IMR-90 (cell line): ENCODE measurements around the gene NBEAL1. TPM values are rescaled to one million over a fixed set of nuclear protein-coding genes. Genes with fewer than 3 reads are reported as not detected.

Source experiments
- ATAC-seq: fragments of 200-7000 bp; cut with Tn5 transposase; 2 replicates; pipeline ENCODE4 v1.9.1; 2020; ENCODE audit warnings: low read depth, mild to moderate bottlenecking, moderate library complexity
- BruUV-seq: library from RNA; stranded (reverse); fragments of 400-500 nt; replicated peaks from 2 replicates; lab custom pipeline; 2021; lab: Mats Ljungman, UMichigan
- CTCF ChIA-PET: fragments of 300-600 bp; formaldehyde crosslinking; extraction: SDS; loops from one replicate; lab custom pipeline; 2021; ENCODE audit warnings: antibody characterized with exemption; lab: Yijun Ruan, JAX
- POLR2A ChIA-PET: fragments of 300-600 bp; sonication (Branson Sonifier 250); formaldehyde crosslinking; loops from one replicate; lab custom pipeline; 2022; ENCODE audit warnings: antibody characterized with exemption; ENCODE audit not compliant: unreplicated experiment; lab: Charles Lee
- DNase-seq: peaks from one replicate; pipeline ENCODE4 v3.0.0; 2013
- H2AFZ ChIP-seq: replicated peaks from 2 replicates; pipeline ENCODE3; 2013; ENCODE audit warnings: low read length, mild to moderate bottlenecking; ENCODE audit not compliant: poor library complexity
- H2AK5ac ChIP-seq: 2 replicates; pipeline ENCODE4 v1.6.1; 2013; ENCODE audit warnings: low read depth, low read length, inconsistent platforms
- H2AK9ac ChIP-seq: replicated peaks from 2 replicates; pipeline ENCODE3; 2013; ENCODE audit warnings: mild to moderate bottlenecking, low read depth, low read length, moderate library complexity; ENCODE audit not compliant: poor library complexity
- H2BK120ac ChIP-seq: 2 replicates; pipeline ENCODE4 v1.6.1; 2013; ENCODE audit warnings: low read depth, low read length, inconsistent platforms
- H2BK15ac ChIP-seq: 3 replicates; pipeline ENCODE4 v1.6.1; 2013; ENCODE audit warnings: low read depth, low read length, inconsistent platforms
- H2BK20ac ChIP-seq: 2 replicates; pipeline ENCODE4 v1.6.1; 2013; ENCODE audit warnings: low read depth, mild to moderate bottlenecking, inconsistent platforms, low read length, moderate library complexity
- H2BK5ac ChIP-seq: 2 replicates; pipeline ENCODE4 v1.6.1; 2013; ENCODE audit warnings: mild to moderate bottlenecking, low read depth, low read length, inconsistent platforms; ENCODE audit not compliant: poor library complexity, severe bottlenecking
- H3K14ac ChIP-seq: replicated peaks from 2 replicates; pipeline ENCODE4 v1.6.1; 2013; ENCODE audit warnings: low read depth, low read length, inconsistent platforms
- H3K18ac ChIP-seq: 2 replicates; pipeline ENCODE4 v1.6.1; 2013; ENCODE audit warnings: low read depth, low read length, control low read depth
- H3K23ac ChIP-seq: 2 replicates; pipeline ENCODE4 v1.6.1; 2013; ENCODE audit warnings: low read depth, low read length, inconsistent platforms
- H3K27ac ChIP-seq: 2 replicates; pipeline ENCODE4 v1.5.1; 2013; ENCODE audit warnings: mild to moderate bottlenecking, control low read depth, low read length; ENCODE audit not compliant: insufficient read depth
- H3K27me3 ChIP-seq: 2 replicates; pipeline ENCODE4 v1.6.1; 2013; ENCODE audit warnings: low read length; ENCODE audit not compliant: control insufficient read depth, insufficient read depth
- H3K36me3 ChIP-seq: 2 replicates; pipeline ENCODE4 v1.6.1; 2013; ENCODE audit warnings: low read length, mixed read lengths; ENCODE audit not compliant: control insufficient read depth, insufficient read depth
- H3K4ac ChIP-seq: 2 replicates; pipeline ENCODE4 v1.6.1; 2013; ENCODE audit warnings: low read depth, low read length, inconsistent platforms
- H3K4me1 ChIP-seq: 2 replicates; pipeline ENCODE4 v1.6.1; 2013; ENCODE audit warnings: low read length, mixed read lengths; ENCODE audit not compliant: control insufficient read depth, insufficient read depth
- H3K4me2 ChIP-seq: 2 replicates; pipeline ENCODE4 v1.6.1; 2013; ENCODE audit warnings: low read depth, mild to moderate bottlenecking, control low read depth, low read length, moderate library complexity
- H3K4me3 ChIP-seq: 2 replicates; pipeline ENCODE4 v1.5.1; 2013; ENCODE audit warnings: low read depth, mild to moderate bottlenecking, control low read depth, low read length, moderate library complexity; ENCODE audit not compliant: insufficient read depth
- H3K56ac ChIP-seq: 2 replicates; pipeline ENCODE4 v1.6.1; 2013; ENCODE audit warnings: low read length, inconsistent platforms; ENCODE audit not compliant: insufficient read depth; ENCODE audit errors: extremely low read depth
- H3K79me1 ChIP-seq, 2 experiments: 2 replicates each; pipeline ENCODE4 v1.6.1; 2013; ENCODE audit warnings: low read length in 2 of 2, inconsistent platforms in 1 of 2, low read depth in 1 of 2
- H3K9ac ChIP-seq: 2 replicates; pipeline ENCODE4 v1.6.1; 2013; ENCODE audit warnings: low read depth, low read length, control low read depth
- H3K9me1 ChIP-seq: 2 replicates; pipeline ENCODE4 v1.6.1; 2013; ENCODE audit warnings: low read length, inconsistent platforms; ENCODE audit not compliant: insufficient read depth
- H3K9me3 ChIP-seq: 2 replicates; pipeline ENCODE4 v1.6.1; 2013; ENCODE audit warnings: low read length; ENCODE audit not compliant: control insufficient read depth, insufficient read depth
- H4K20me1 ChIP-seq: 2 replicates; pipeline ENCODE4 v1.6.1; 2013; ENCODE audit warnings: low read length, inconsistent platforms; ENCODE audit not compliant: insufficient read depth
- H4K5ac ChIP-seq: 2 replicates; pipeline ENCODE4 v1.6.1; 2013; ENCODE audit warnings: mild to moderate bottlenecking, low read depth, low read length, control low read depth
- H4K8ac ChIP-seq, 2 experiments: 2 replicates each; pipeline ENCODE4 v1.6.1; 2013; ENCODE audit warnings: low read depth in 2 of 2, low read length in 2 of 2, control low read depth in 1 of 2, inconsistent platforms in 1 of 2
- H4K91ac ChIP-seq: 2 replicates; pipeline ENCODE4 v1.6.1; 2013; ENCODE audit warnings: low read depth, low read length, inconsistent platforms; ENCODE audit not compliant: insufficient read depth
- CEBPB ChIP-seq: IDR thresholded peaks from 2 replicates; pipeline ENCODE4 v1.6.1; 2012; ENCODE audit warnings: low read depth, low read length, improper control_type of control experiment
- CHD1 ChIP-seq: IDR thresholded peaks from 2 replicates; pipeline ENCODE4 v1.6.1; 2012; ENCODE audit warnings: low read depth, low read length, improper control_type of control experiment
- CTCF ChIP-seq: conservative IDR thresholded peaks from 2 replicates; pipeline ENCODE4 v1.5.1; 2012; ENCODE audit warnings: mild to moderate bottlenecking, low read depth, low read length, improper control_type of control experiment
- FOS ChIP-seq: fragments of 150-350 bp; IDR thresholded peaks from 2 replicates; pipeline ENCODE4 v1.6.1; 2016; ENCODE audit warnings: low read depth, low read length
- MAFK ChIP-seq: IDR thresholded peaks from 2 replicates; pipeline ENCODE4 v1.6.1; 2012; ENCODE audit warnings: low read depth, low read length, improper control_type of control experiment
- NFE2L2 ChIP-seq: fragments of 150-350 bp; IDR thresholded peaks from 2 replicates; pipeline ENCODE4 v1.6.1; 2016; ENCODE audit warnings: low read depth, mild to moderate bottlenecking, low read length
- POLR2A ChIP-seq: IDR thresholded peaks from 2 replicates; pipeline ENCODE4 v1.6.1; 2012; ENCODE audit warnings: mild to moderate bottlenecking, low read depth, low read length
- RAD21 ChIP-seq: IDR thresholded peaks from 2 replicates; pipeline ENCODE4 v1.6.1; 2012; ENCODE audit warnings: low read length, improper control_type of control experiment
- RCOR1 ChIP-seq: IDR thresholded peaks from 2 replicates; pipeline ENCODE4 v1.6.1; 2012; ENCODE audit warnings: mild to moderate bottlenecking, low read length, improper control_type of control experiment; ENCODE audit not compliant: insufficient replicate concordance
- RFX5 ChIP-seq: IDR thresholded peaks from 2 replicates; pipeline ENCODE4 v1.8.0; 2012; ENCODE audit warnings: low read depth, mild to moderate bottlenecking, low read length, moderate library complexity
- SMC3 ChIP-seq: fragments of 150-350 bp; IDR thresholded peaks from 2 replicates; pipeline ENCODE4 v1.6.1; 2016; ENCODE audit warnings: low read depth, mild to moderate bottlenecking, antibody characterized with exemption, low read length, moderate library complexity
- WGBS, 2 experiments: methylation state at CpG; one replicate each; pipeline versions ENCODE4 v1.1.5 to v1.1.7; 2013; ENCODE audit warnings: missing lambda C conversion rate in 2 of 2; ENCODE audit not compliant: insufficient read length in 1 of 2; ENCODE audit errors: extremely low coverage in 2 of 2; 5-methylcytosine and 5-hydroxymethylcytosine counted together
- dilution Hi-C: fragments of 300-500 bp; cut with HindIII; formaldehyde crosslinking; loops from one replicate; pipeline ENCODE4 v1.14.3; 2018; ENCODE audit warnings: low sequenced_read_pairs; ENCODE audit not compliant: unreplicated experiment
- in situ Hi-C: fragments of 300-500 bp; cut with MboI; formaldehyde crosslinking; loops from 3 replicates; pipeline ENCODE4 v1.14.3; 2019; ENCODE audit warnings: low sequenced_read_pairs, inconsistent platforms, mixed read lengths
- intact Hi-C: fragments of 100-400 bp; cut with micrococcal nuclease; formaldehyde crosslinking; loops from 2 replicates; pipeline ENCODE4 v1.10.0; 2022
- polyA plus RNA-seq, 3 experiments: library from polyadenylated mRNA; depleted of rRNA; stranded (reverse); fragments of >200 nt; gene quantifications; 2 replicates each; pipeline ENCODE4 v1.2.3, GENCODE V29; 2012; ENCODE audit warnings: low replicate concordance in 1 of 3
- total RNA-seq: library from RNA; depleted of rRNA; stranded (reverse); fragments of >200 nt; gene quantifications from 2 replicates; pipeline ENCODE4 v1.2.3, GENCODE V29; 2012
- TF ChIP-seq, protein P1 (sequence below): fragments of 150-350 bp; IDR thresholded peaks from 2 replicates; pipeline ENCODE4 v1.6.1; 2017; ENCODE audit warnings: mild to moderate bottlenecking, antibody characterized with exemption, low read length, low read depth
- TF ChIP-seq, protein P2 (sequence below): fragments of 150-350 bp; IDR thresholded peaks from 2 replicates; pipeline ENCODE4 v1.6.1; 2016; ENCODE audit warnings: low read depth, mild to moderate bottlenecking, low read length, moderate library complexity, borderline replicate concordance

The NBEAL1 gene
- total and polyA plus RNA-seq, 2 of the 4 experiments (the other 2 are of a cell fraction) = 6.4 to 38.0 TPM

- Histone ChIP-seq H3K4ac (no peak overlapping the region), H2BK5ac (no peak overlapping the region), H2AFZ (no peak overlapping the region), H3K27me3 (no peaks in the 10 kb centered on the region), H3K9ac (no peak overlapping the region), H3K14ac (no peak overlapping the region), H4K91ac (no peak overlapping the region), H3K79me1 (peaks cover 7 to 20% of the 10 kb centered on the region in 2 experiments; a peak in 2 of 4 replicates), H2BK120ac (no peak overlapping the region), H3K18ac (no peak overlapping the region), H2BK20ac (no peak overlapping the region), H3K4me1 (0 out of 2 replicates have a peak, but pooled peaks cover 2% of the 10 kb centered on the region), H2AK9ac (no peak overlapping the region), H2AK5ac (no peak overlapping the region), H3K27ac (no peak overlapping the region), H4K8ac (no peak overlapping the region), H3K23ac (no peak overlapping the region), H3K36me3 (peaks cover 16% of the 10 kb centered on the region), H3K4me2 (no peak overlapping the region), H3K56ac (no peak overlapping the region), H4K5ac (no peak overlapping the region), H4K20me1 (no peaks in the 10 kb centered on the region), H3K9me3 (no peaks in the 10 kb centered on the region), H2BK15ac (no peak overlapping the region), H3K4me3 (no peak overlapping the region), H3K9me1 (no peaks in the 10 kb centered on the region)
- no TSS peak for BruUV-seq
- ChIA-PET POLR2A (interaction anchor here (0.6 kb wide), 1 partner anchor 119 kb away, joined by 6 read pairs; no protein-coding TSS in a partner anchor), CTCF (no interaction called here)
- TF ChIP-seq NFE2L2 (no peak), RFX5 (no peak), SMC3 (no peak), CTCF (no peak), CHD1 (no peak), POLR2A (no peak), MAFK (no peak), RAD21 (no peak), FOS (no peak), CEBPB (no peak), RCOR1 (no peak)
- TF ChIP-seq, protein P1, sequence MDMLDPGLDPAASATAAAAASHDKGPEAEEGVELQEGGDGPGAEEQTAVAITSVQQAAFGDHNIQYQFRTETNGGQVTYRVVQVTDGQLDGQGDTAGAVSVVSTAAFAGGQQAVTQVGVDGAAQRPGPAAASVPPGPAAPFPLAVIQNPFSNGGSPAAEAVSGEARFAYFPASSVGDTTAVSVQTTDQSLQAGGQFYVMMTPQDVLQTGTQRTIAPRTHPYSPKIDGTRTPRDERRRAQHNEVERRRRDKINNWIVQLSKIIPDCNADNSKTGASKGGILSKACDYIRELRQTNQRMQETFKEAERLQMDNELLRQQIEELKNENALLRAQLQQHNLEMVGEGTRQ = no peak
- TF ChIP-seq, protein P2, sequence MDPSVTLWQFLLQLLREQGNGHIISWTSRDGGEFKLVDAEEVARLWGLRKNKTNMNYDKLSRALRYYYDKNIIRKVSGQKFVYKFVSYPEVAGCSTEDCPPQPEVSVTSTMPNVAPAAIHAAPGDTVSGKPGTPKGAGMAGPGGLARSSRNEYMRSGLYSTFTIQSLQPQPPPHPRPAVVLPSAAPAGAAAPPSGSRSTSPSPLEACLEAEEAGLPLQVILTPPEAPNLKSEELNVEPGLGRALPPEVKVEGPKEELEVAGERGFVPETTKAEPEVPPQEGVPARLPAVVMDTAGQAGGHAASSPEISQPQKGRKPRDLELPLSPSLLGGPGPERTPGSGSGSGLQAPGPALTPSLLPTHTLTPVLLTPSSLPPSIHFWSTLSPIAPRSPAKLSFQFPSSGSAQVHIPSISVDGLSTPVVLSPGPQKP = no peak
- WGBS, 2 experiments = 80% methylated on average over 1 of the region's 5 CpGs; no CpG with 5 or more reads in 1 of the 2 experiments
- intact Hi-C loops (no loop called here), in situ Hi-C loops (no loop called here), dilution Hi-C loops (no loop called here)
- DNase-seq (no peak), ATAC-seq (no peak)
These were observed 45.0 kb downstream of the NBEAL1 start for GRCh38 chr2:203059567-203060240.
